H1 (cell line): ENCODE measurements around the gene PHLPP1. TPM values are rescaled to one million over a fixed set of nuclear protein-coding genes. Genes with fewer than 3 reads are reported as not detected.

Source experiments
- RBBP5 ChIP-seq: IDR thresholded peaks from 2 replicates; pipeline ENCODE4 v1.7.1; 2012; ENCODE audit warnings: low read depth, mild to moderate bottlenecking, inconsistent platforms, low read length, moderate library complexity, borderline replicate concordance
- polyA plus RNA-seq, 7 experiments: library from polyadenylated mRNA; depleted of rRNA in 3 of 7; stranded (reverse) in 5 of 7; unstranded in 2 of 7; fragments of >200 nt in 5 of 7; fragments of 200-250 nt in 2 of 7; gene quantifications; 1 replicate in 5 of 7; 2 replicates in 1 of 7; 4 replicates in 1 of 7; pipeline versions ENCODE4 v1.2.1 to v1.2.3, GENCODE V29; 2011 to 2013; ENCODE audit warnings: missing spikeins in 2 of 7, mixed read lengths in 2 of 7
- total RNA-seq: library from RNA; stranded (reverse); fragmentation: NEBNext Ultra II Directional; extraction: Animal tissue kit (Norgen Biotek cat#: 25700); gene quantifications from 2 replicates; pipeline ENCODE4 v1.2.1, GENCODE V29; 2021

Gene PHLPP1
- total and polyA plus RNA-seq, 2 of the 8 experiments (the other 6 are each of a cell fraction or from before 2014, with no cell fraction given) = 28.0 to 66.3 TPM

DNA sequence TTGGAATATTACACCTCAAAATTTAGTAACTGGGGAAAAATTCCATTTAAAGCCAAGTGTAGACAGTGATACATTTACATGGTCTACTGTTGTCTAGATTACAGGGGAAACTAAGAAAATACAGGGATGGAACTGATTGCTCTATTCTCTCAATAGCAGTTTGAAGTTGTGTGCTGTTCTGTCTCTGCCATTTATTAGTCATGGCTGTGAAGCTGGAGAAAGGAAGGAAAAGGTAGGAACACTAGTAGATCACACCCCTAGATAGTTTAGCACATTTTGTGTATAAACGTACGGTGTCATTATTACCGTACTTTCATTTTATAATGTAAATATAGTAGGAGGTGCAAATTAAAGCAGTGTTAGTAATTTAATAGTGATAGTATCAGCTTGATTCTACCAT, 170.5 kb downstream of the PHLPP1 start (continued):
- no peak for TF ChIP-seq RBBP5
- TF ChIP-seq, all 59 proteins: peak for 0
